Measurements from ENCODE around the gene LPCAT1. TPM values are rescaled to one million over a fixed set of nuclear protein-coding genes. Genes with fewer than 3 reads are reported as not detected.

Gene LPCAT1
- total RNA-seq, 1 experiment from 2014 or later, result 47.5 TPM

DNA sequence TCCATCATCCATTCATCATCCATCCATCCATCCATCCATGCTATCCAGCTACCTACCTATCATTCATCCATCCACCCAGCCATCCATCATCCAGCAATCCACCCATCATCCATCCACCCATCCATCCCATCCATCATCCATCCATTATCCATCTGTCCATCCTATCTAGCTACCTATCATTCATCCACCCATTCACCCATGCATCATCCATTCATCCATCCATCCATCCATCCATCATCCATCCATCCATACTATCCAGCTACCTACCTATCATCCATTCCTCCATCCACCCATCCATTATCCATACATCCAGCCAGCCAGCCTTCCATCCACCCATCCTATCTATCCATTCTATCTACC lies 104.9 kb downstream of the LPCAT1 start:
- in situ Hi-C loops (cut with HindIII; ENCODE audit: low pct_unique_long_range_greater_than_20kb, low sequenced_read_pairs), result no loop called here
- no peak for DNase-seq (ENCODE audit: low read depth, low spot score)

DNA sequence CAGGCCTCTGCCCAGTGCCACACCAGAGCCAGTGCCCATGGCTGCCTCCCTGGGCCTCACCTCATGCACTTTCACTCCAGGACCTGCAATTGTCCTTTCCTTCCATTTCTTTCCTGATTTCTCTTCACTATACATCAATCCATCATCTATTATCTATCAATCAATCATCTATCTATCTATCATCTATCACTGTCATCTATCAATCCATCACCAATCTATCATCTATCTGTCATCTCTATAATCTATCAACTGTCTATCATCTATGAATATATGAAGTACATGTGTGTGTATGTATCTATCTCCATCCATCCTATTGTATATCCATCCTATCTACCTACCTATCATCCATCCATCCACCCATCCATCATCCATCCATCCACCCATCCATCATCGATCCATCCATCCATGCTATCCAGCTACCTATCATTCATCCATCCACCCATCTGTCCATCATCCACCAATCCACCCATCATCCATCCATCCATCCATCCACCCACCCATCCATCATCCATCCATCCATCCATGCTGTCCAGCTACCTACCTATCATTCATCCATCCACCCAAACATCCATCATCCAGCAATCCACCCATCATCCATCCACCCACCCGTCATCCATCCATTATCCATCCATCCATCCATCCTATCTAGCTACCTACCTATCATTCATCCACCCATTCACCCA lies 105.4 kb downstream of the LPCAT1 start:
- in situ Hi-C loops (cut with HindIII; ENCODE audit: low pct_unique_long_range_greater_than_20kb, low sequenced_read_pairs), result no loop called here

DNA sequence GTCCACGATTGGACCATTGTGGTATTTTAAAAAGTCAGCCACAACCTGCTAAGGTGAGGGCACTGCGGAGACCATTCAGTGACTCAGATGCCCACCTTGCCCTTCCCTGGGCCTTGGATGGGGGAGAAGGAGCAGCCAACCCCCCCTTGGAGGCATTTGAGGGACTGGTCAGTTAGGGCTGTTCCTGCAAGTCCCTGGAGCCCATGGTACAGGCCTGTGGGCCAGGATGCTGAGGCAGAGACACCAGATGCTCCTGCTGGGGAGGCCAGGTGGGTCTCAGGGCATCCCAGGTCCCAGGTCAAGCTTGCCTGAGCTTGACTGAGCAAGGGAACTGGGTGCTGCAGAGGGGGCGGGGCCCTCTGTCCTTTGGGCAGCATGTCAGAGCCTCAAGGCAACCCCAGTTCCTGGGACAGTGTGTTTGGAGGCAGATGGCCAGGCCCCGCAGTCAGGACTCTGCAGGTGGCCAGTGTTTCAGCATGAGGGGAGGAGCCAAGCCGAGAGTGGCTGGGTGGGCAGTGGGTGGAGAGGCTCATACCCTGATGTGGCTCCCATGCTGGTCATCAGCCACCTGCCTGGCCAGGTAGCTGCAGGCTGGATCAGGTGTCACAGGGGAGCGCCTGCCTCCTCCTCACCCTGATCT lies 106.1 kb downstream of the LPCAT1 start:
- in situ Hi-C loops (cut with HindIII; ENCODE audit: low pct_unique_long_range_greater_than_20kb, low sequenced_read_pairs), result no loop called here
- no peak for DNase-seq (ENCODE audit: low read depth, low spot score)

More for the DNA sequence above, 105.4 kb downstream of the LPCAT1 start:
- no peak for DNase-seq (ENCODE audit: low read depth, low spot score)

DNA sequence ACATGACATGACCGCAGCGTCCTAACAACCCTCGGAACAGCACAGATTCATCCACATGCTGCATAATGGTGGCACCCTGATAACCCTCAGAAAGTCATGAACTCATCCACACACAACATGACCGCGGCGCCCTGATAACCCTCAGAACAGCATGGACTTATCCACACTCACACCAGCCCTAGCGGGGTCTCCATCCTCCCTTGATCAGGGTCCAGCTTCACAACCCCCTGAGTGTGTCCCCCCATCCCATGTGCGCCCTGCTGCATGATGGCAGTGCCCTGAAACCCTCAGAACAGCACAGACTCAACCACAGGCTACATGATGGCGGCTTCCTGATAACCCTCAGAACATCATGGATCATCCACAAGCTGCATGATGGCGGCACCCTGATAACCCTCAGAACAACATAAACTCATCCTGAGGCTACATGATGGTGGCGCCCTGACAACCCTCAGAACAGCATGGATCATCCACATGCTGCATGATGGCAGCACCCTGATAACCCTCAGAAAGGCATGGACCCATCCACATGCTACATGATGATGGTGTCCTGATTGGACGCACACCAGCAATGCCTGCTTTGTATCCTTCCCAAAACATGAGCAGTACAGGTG lies 106.8 kb downstream of the LPCAT1 start:
- no peak for DNase-seq (ENCODE audit: low read depth, low spot score)
- in situ Hi-C loops (cut with HindIII; ENCODE audit: low pct_unique_long_range_greater_than_20kb, low sequenced_read_pairs), result no loop called here

DNA sequence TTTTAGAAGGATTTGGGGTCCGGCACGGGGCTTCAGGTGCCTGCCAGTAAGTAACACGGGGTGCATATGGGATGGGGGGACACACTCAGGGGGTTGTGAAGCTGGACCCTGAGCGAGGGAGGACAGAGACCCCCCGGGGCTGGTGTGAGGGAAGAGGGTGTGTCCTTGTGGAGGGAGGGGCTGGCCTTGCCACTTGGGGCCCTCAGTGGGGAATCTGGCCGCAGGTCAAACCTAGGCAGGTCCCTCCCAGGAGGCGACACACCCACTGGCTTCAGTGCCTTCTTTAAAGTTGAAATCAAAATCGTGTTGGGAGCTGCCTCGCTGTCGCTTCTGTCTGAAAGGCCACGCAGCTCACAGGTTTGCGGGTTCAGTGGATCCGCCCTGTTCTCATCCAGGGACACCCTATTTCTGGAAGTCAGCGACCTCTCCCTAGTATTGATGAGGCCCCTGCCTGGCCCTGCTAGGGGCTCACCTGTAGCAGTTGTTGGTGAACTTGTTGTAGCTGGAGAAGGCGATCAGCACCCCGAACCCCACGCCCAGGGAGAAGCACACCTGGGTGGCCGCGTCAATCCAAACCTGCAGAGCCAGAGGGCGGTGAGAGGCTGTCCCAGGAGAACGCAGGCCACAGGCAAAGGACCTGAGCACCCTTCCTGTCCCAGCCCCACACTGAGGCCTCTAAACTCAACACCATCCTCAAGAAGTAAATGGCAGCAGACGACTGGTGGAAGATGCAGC lies 108.0 kb downstream of the LPCAT1 start:
- in situ Hi-C loops (cut with HindIII; ENCODE audit: low pct_unique_long_range_greater_than_20kb, low sequenced_read_pairs), result no loop called here
- no peak for DNase-seq (ENCODE audit: low read depth, low spot score)

DNA sequence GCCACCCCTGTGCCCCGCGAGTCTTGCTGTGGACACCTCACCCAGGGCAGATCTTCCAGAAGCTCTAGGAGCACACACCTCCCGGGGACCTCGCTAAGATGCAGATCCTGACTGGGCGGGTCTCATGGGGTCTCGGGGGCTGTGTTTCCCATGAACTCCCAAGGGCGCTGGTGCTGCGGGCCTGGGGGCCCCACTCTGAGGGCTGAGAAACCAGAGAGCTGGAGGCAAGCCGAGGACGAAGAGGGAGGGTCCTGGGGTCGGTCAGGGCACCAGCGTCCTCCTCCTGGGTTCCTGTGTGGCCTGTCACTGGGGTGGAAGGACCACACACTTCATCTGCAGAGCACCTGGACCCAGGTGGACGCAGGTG lies 108.7 kb downstream of the LPCAT1 start:
- in situ Hi-C loops (cut with HindIII; ENCODE audit: low pct_unique_long_range_greater_than_20kb, low sequenced_read_pairs), result no loop called here
- DNase-seq (ENCODE audit: low read depth, low spot score), result no peak

DNA sequence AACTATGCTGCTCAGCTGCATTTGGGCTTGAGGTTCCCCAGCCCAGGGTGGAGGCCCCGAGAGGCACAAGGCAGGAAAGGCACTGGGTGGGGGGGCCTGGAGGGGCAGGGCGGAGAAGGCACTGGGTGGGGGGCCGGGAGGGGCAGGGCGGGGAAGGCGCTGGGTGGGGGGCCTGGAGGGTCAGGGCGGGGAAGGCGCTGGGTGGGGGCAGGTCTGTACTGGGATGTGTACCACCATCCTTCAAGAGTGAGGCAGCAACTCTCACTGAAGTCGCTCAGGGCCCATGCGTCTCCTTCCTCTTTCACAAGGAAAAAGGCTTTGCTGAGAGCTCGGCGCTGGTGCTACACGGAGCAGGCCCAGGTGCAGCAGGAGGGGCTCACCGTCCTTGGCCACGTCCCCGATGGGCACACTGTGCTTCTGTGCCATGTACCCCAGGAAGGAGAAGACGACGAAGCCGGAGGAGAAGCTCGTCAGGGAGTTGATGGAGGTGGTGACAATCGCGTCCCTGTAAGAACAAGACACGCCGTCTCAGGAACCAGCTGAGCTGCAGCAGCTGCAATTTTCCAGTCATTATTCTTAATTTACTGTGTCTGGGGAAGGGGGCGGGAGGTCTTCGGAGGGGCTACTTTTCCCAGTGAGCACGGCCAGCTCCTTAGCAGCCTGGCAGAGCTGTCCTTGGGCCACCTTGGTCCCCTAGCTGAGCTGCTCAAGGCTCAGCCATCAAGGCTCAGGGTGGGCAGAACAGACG lies 109.3 kb downstream of the LPCAT1 start:
- DNase-seq (ENCODE audit: low read depth, low spot score), result no peak
- in situ Hi-C loops (cut with HindIII; ENCODE audit: low pct_unique_long_range_greater_than_20kb, low sequenced_read_pairs), result no loop called here

DNA sequence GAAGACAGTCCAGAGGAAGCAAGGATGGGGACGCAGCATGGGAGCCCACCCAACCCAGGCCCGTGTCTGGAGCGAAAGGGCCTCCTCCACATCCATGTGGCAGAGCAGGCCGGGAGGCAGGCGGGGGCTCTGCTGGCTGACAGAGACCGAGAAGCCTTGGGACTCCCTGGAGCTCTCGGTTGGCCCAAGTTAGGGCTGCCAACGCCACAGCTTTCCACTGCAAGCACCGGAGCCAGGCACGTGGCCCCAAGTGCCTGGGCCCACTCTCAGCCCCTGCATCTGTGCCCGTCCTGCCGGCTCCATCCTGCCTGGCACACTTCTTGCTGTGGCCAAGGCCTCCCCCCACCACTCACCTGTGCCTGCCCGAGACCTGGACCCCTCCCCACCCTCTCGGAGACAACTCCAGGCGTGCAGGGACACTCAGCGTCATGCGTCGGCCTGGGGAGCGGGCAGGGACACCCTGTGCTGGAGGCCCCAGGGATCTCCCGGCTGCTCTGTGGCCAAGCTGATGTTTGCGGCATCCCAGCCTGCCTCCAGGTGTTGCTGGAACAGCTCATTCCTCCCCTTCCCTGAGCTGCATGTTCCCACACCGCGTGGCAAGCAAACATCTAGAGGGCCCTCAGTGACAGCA lies 110.0 kb downstream of the LPCAT1 start:
- in situ Hi-C loops (cut with HindIII; ENCODE audit: low pct_unique_long_range_greater_than_20kb, low sequenced_read_pairs), result no loop called here
- no peak for DNase-seq (ENCODE audit: low read depth, low spot score)

DNA sequence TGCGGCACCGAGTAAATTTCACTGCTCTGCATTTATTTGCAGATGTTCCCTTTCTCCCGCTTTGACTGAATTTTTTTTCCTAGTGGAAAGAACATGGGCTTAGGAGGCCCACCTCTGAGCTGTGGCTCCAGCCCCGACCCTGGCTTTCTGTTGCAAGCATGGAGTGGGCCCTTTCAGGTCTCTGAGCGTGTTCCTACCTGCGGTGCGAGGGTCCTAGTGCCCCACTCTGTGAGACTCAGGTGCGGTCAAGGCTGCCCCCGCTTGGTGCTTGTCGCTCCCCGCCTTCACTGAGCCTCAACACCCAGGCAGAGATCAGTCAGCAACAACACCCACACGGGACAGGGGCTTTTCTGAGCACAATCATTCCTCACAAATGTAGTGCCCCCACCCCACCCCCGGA lies 110.5 kb downstream of the LPCAT1 start:
- in situ Hi-C loops (cut with HindIII; ENCODE audit: low pct_unique_long_range_greater_than_20kb, low sequenced_read_pairs), result no loop called here
- no peak for DNase-seq (ENCODE audit: low read depth, low spot score)

DNA sequence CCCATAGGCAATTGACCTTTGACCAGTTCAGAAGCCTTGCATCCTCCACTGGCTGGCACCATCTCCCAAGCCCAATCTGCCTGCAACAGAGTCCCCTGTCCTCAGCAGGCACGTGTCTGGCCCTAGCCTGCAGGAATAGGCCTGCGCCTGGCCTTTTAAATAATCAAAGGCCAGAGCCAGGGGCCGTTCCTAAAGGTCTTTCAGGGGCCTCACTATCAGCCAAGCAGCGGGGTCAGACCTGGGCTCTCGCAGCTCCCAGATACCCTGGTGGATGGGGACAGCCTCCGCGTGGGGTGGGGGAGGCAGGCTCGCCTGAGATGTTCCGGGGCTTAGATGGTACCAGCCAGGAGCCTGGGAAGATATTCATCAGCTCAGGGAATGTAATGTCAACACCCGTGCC lies 111.1 kb downstream of the LPCAT1 start:
- in situ Hi-C loops (cut with HindIII; ENCODE audit: low pct_unique_long_range_greater_than_20kb, low sequenced_read_pairs), result no loop called here

DNA sequence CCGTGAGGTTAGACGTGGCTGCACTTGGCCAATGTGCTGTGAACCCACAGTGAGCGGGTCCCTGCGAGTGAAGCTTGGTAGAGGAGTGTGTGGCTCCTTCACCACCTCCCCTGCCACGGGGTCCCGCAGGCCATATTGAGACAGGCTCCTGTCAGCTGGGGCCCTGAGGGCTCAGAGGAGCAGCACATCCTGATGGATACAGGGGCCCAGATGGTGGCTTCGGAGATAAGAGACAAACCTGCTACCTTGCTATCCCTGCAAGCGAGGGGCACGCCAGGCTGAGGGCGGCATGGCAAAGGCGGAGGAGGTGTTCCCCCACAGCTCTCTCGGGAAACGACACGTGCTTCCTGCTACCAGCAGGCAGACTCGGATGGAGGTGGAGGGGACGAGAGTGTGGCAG lies 111.6 kb downstream of the LPCAT1 start:
- in situ Hi-C loops (cut with HindIII; ENCODE audit: low pct_unique_long_range_greater_than_20kb, low sequenced_read_pairs), result no loop called here
- DNase-seq (ENCODE audit: low read depth, low spot score), result no peak

More for the DNA sequence above, 111.1 kb downstream of the LPCAT1 start:
- DNase-seq (ENCODE audit: low read depth, low spot score), result no peak

Small RNAs within 50 kb of the gene (small RNA-seq; reads per million reads assigned to genes)
- 0 reads per million in 2 experiments for gene MIR6075

Other genes starting within 250 kb of the LPCAT1 start
- gene TERT, start 228.9 kb downstream of the LPCAT1 start, total RNA-seq (2014; rRNA removed; shearing (Covaris generic)), result 0.35 and 0.42 TPM in 2 replicates
- gene CLPTM1L, start 178.9 kb downstream of the LPCAT1 start, total RNA-seq (2014; rRNA removed; shearing (Covaris generic)), result 587 and 632 TPM in 2 replicates
- not detected in 2 replicates for gene SLC6A3, start 78.5 kb downstream of the LPCAT1 start, total RNA-seq (2014; rRNA removed; shearing (Covaris generic))